Activated naive CD8-positive, alpha-beta T cell treated with anti-CD3 and anti-CD28 coated beads, Interleukin-2, amount 50 U/mL, for 24 hours (primary cell): ENCODE results near the gene TMEM266.

Experiments used
- ATAC-seq: fragments of 150-1000 bp; cut with Tn5 transposase; one replicate; pipeline ENCODE4 v1.10.0; 2021
- DNase-seq: peaks from one replicate; pipeline ENCODE4 v3.0.0; 2021
- H3K27ac Mint-ChIP-seq: one replicate; pipeline ENCODE4 v1.8.0; 2021; ENCODE audit warnings: mild to moderate bottlenecking, mixed read lengths
- H3K27me3 Mint-ChIP-seq: one replicate; pipeline ENCODE4 v1.8.0; 2021; ENCODE audit warnings: mixed read lengths
- H3K36me3 Mint-ChIP-seq: one replicate; pipeline ENCODE4 v1.8.0; 2021; ENCODE audit warnings: low read depth, mixed read lengths
- H3K4me1 Mint-ChIP-seq: one replicate; pipeline ENCODE4 v1.8.0; 2021; ENCODE audit warnings: mixed read lengths
- H3K4me3 Mint-ChIP-seq: one replicate; pipeline ENCODE4 v1.8.0; 2021; ENCODE audit warnings: mild to moderate bottlenecking, moderate library complexity, mixed read lengths
- H3K9me3 Mint-ChIP-seq: one replicate; pipeline ENCODE4 v1.8.0; 2021; ENCODE audit warnings: mixed read lengths

Gene TMEM266

DNA sequence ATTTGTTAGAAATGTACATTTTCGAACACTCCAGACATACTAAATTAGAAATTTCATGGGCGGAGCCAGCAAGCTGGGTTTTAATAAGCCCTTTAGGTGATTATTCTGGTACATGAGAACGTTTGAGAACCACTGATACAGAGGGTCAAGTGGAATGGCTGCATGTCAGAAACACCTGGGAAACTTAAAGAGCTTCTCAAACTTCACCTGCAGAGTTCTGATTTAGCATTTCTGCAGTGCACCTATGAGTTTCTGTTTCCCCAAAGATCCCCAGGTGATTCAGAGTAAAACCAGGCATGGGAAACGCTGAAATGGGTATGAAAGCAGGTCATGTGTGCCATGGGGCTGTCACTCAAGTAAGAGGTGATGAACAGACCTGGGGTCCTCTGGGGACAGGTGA is 68.1 kb downstream of the TMEM266 start:
- ATAC-seq (no peak), DNase-seq (no peak)
- Mint-ChIP-seq H3K9me3 (no peaks in the 10 kb centered on the region), H3K27ac (no peak overlapping the region), H3K4me3 (no peak overlapping the region), H3K36me3 (no peaks in the 10 kb centered on the region), H3K4me1 (no peaks in the 10 kb centered on the region), H3K27me3 (peaks cover 34% of the 10 kb centered on the region)

DNA sequence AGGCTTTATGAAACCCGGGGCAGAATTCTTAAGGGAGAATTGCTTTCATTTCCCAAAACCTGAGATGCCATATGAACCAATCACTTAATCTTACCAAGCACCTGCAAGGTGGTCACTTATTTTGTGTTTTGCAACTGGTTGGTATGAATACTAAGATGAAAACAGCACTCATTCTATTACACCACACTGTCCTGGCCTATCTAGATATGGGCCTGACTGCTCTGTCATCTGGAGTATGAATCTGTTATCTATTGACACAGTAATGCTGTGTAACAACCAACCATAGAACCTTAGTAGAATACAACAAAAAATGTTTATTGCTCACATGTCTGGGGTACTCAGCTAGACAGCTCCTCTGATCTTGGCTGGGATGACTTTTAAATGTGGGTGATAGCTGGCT is 74.8 kb downstream of the TMEM266 start:
- DNase-seq = no peak
- Mint-ChIP-seq H3K27ac (no peak overlapping the region), H3K27me3 (peaks cover 40% of the 10 kb centered on the region), H3K36me3 (no peaks in the 10 kb centered on the region), H3K4me1 (peaks cover 16% of the 10 kb centered on the region), H3K4me3 (no peak overlapping the region), H3K9me3 (no peaks in the 10 kb centered on the region)
- ATAC-seq = no peak

DNA sequence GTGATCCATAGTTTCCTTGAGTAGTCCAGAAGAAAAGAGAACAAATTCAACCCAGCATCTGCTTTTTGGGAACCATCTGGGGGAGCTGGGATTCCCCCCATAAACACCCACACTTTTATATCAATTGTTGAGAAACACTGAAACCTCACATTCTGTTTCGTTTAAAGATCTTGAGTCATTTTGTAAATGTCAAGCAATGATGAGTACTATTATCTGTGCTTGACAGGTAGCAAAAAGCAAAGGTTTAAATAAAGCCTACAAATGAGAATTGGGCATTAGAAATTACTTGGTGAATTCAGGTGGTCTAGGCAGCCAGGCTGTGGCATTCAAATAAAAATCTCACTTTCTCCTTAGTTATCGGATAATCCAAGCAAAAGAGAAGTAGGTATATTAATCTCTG is 75.7 kb downstream of the TMEM266 start:
- Mint-ChIP-seq H3K27ac (no peak overlapping the region), H3K9me3 (no peaks in the 10 kb centered on the region), H3K36me3 (no peaks in the 10 kb centered on the region), H3K4me1 (peaks cover 16% of the 10 kb centered on the region), H3K4me3 (no peak overlapping the region), H3K27me3 (peaks cover 42% of the 10 kb centered on the region)
- DNase-seq (no peak), ATAC-seq (peak; percentile 64)

DNA sequence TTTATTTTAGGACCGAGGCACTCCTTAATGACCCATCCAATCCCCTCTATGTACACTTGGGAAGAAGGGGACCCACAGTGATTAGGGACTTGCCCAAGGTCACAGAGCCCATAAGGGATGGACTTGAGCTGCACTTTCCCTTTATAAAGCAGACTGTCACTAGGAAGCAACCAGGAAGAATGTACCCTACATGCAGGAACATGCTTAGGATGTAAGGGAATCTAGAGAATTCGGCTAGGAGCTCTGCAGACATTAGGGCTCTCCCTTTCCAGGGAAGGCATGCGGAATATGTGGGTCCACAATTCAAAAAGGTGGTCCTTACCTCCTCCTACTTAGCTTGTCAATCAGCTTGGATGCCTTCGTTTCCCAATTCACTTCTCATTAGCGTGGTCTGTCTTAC is 78.7 kb downstream of the TMEM266 start:
- H3K27ac Mint-ChIP-seq = no peak overlapping the region
- H3K36me3 Mint-ChIP-seq = no peaks in the 10 kb centered on the region

DNA sequence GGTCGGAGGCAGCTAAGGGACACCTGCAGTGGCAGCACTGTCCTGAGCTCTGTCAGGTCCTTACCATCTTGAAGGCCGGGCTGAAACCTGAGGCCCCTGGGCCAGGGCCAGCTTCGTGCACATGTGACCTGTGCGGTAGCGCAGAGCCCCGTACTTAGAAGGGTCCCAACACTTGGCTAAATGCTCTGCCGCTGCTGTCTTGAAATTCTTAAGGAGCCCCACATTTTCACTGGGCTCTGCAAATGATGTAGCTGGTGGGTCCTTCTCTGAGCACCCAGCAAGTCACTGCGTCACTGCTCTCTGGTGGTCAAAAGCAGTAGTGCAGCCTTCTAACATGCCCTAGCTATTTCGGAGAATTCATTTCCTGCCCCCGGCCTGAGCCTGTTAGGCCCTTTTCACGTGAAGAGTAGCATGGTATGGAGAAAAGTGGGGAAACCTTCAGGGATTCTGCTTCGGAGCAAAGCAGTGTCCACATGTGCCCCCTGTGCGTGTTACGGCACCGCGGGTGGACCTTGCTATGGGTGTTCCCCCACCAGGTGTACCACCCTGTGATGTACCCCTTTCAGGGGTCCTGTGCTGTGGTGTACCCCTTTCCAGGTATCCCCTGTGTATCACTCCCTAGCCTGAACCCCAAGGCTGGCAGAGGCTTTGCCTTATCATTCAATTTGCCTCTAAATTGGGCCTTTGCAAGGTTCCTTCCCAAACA is 79.7 kb downstream of the TMEM266 start:
- Mint-ChIP-seq H3K27ac (no peak overlapping the region), H3K4me3 (no peak overlapping the region), H3K4me1 (peaks cover 16% of the 10 kb centered on the region), H3K9me3 (no peaks in the 10 kb centered on the region), H3K36me3 (no peaks in the 10 kb centered on the region), H3K27me3 (peaks cover 63% of the 10 kb centered on the region)
- DNase-seq (peak; percentile 86), ATAC-seq (peak; percentile 83)

More for the DNA sequence above, 78.7 kb downstream of the TMEM266 start:
- ATAC-seq (no peak), DNase-seq (no peak)
- peaks cover 57% of the 10 kb centered on the region for H3K27me3 Mint-ChIP-seq
- no peaks in the 10 kb centered on the region for H3K9me3 Mint-ChIP-seq
- H3K4me1 Mint-ChIP-seq = peaks cover 16% of the 10 kb centered on the region
- no peak overlapping the region for H3K4me3 Mint-ChIP-seq

DNA sequence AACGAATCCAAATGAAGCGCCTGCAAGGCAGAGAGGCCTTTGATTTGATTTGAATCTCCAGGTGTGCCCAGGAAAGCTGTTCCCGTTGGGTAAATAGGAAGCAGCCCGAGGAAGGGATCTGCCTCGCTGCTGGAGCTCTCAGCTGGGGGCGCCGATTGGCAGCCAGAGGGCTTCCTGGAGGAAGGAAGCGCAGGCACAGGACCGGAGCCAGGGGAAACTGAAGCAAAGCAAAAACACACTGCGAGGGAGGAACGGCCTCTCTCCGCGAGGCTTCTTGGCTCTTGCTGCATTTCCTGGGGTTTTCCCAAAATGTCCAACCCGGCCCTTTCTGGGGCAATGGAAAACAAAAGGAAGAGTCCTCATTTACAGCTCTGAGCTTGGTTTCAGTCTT is 80.3 kb downstream of the TMEM266 start:
- H3K4me3 Mint-ChIP-seq = no peak overlapping the region
- H3K27ac Mint-ChIP-seq = no peak overlapping the region
- DNase-seq (no peak), ATAC-seq (no peak)
- no peaks in the 10 kb centered on the region for H3K36me3 Mint-ChIP-seq
- peaks cover 15% of the 10 kb centered on the region for H3K4me1 Mint-ChIP-seq
- H3K9me3 Mint-ChIP-seq = no peaks in the 10 kb centered on the region
- H3K27me3 Mint-ChIP-seq = peaks cover 65% of the 10 kb centered on the region

DNA sequence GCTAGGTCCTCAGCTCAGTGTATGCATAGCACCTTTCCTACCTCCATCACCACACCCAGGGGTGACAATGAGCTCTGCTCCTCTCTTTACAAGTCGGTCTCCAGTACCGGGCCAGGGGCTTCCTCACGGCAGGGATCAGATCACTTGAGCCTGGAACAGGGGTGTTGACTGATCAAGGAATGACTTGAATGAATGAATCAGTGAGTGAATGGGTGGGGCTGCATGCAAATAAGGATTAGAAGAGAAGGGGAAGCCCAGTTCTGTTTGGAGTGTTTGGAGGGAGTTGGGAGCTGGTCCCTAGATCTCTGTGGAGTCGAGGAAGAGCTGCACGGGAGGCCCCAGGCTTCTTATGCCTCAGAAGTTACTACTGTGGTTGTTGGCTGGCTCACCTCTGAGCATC is 87.0 kb downstream of the TMEM266 start:
- H3K36me3 Mint-ChIP-seq = no peaks in the 10 kb centered on the region
- DNase-seq (no peak), ATAC-seq (no peak)
- no peaks in the 10 kb centered on the region for H3K9me3 Mint-ChIP-seq
- H3K4me3 Mint-ChIP-seq = no peak overlapping the region
- H3K27ac Mint-ChIP-seq = no peak overlapping the region
- H3K27me3 Mint-ChIP-seq = peaks cover 51% of the 10 kb centered on the region
- peaks cover 21% of the 10 kb centered on the region for H3K4me1 Mint-ChIP-seq

DNA sequence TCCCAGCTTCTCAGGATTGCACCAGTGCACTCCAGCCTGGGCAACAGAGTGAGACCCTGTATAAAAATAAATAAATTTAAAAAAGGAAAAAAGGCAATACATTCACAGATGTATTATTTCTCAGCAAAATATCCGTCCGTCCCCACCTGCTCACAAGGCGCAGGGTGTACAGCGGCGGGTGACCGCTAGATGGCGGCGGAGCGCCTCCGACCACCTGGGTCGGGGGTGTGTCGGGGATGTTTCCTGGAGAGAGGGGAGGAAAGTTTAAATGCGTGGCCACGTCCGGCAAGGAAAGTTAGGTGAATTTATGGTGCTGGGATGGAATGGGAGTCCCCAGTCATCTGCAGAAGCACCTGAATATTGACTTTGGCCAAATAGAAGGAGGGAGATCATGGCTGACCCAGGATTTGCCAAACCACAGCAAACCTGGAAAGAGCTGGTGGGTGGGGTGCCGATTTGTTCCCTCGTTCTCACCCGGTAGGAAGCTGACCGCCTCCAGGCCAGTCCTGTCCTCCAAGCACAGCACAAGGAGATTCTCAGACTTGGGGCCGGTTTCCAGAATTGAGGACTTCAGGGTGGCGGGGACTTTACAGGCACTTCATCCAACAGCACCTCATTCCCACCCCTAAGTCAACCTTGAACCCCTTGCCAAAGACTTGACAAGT is 88.3 kb downstream of the TMEM266 start:
- Mint-ChIP-seq H3K36me3 (no peaks in the 10 kb centered on the region), H3K4me3 (no peak overlapping the region), H3K9me3 (no peaks in the 10 kb centered on the region), H3K27ac (no peak overlapping the region), H3K4me1 (peaks cover 32% of the 10 kb centered on the region), H3K27me3 (peaks cover 45% of the 10 kb centered on the region)
- ATAC-seq = peak; percentile 34
- peak; percentile 82 for DNase-seq

DNA sequence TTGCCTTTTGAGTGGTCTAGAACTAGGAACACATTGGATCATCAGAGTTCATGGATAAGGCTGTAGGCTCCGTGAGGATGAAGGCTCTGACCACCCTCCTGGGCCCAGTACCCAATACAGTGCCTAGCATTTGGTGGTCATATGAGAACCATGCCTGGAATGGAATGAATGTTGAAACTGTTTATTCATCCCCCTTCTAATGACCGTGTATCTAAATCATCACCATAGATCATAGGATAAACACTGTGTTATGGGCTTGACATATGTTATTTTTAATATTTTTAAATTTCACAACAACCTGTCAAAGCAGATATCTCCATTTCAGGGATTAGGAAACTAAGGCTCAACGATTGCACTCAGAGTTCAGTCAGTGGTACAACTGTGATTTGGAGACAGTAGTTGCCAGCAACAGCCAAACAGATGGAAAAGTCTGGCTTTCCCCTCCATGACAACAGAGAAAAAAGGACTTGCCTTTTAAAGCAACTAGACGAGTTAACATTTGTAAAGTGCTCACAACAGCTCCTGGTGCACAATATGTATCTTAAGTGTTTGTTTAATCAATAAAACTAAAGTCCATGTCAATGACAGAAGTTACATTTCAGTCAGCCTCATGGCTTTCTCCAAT is 89.6 kb downstream of the TMEM266 start:
- no peak overlapping the region for H3K27ac Mint-ChIP-seq
- H3K9me3 Mint-ChIP-seq = no peaks in the 10 kb centered on the region
- H3K4me1 Mint-ChIP-seq = peaks cover 41% of the 10 kb centered on the region
- no peak overlapping the region for H3K4me3 Mint-ChIP-seq
- H3K36me3 Mint-ChIP-seq = no peaks in the 10 kb centered on the region
- peaks cover 35% of the 10 kb centered on the region for H3K27me3 Mint-ChIP-seq
- DNase-seq = no peak
- no peak for ATAC-seq

DNA sequence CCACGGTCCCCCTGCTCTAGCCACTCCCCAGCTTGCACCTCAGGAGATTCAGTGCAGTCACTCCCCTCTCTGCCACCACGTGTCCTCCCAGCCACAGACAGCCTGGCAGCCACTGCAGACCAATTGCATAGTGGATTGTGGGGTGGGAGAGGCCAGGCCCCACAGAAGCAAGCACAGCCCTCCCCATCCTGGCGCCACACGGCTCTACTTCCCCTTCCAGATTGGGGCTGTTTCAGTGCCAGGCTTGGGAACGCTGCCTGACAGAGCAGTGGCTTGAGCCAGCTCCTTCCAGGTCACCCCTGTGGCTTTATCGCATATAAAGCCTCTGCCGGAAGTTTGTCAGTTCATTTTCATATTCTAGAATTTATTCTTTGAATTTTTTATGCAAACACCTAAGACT is 90.7 kb downstream of the TMEM266 start:
- Mint-ChIP-seq H3K4me1 (peaks cover 52% of the 10 kb centered on the region), H3K9me3 (no peaks in the 10 kb centered on the region), H3K36me3 (no peaks in the 10 kb centered on the region), H3K27ac (no peak overlapping the region), H3K27me3 (peaks cover 24% of the 10 kb centered on the region), H3K4me3 (no peak overlapping the region)
- DNase-seq (no peak), ATAC-seq (no peak)

DNA sequence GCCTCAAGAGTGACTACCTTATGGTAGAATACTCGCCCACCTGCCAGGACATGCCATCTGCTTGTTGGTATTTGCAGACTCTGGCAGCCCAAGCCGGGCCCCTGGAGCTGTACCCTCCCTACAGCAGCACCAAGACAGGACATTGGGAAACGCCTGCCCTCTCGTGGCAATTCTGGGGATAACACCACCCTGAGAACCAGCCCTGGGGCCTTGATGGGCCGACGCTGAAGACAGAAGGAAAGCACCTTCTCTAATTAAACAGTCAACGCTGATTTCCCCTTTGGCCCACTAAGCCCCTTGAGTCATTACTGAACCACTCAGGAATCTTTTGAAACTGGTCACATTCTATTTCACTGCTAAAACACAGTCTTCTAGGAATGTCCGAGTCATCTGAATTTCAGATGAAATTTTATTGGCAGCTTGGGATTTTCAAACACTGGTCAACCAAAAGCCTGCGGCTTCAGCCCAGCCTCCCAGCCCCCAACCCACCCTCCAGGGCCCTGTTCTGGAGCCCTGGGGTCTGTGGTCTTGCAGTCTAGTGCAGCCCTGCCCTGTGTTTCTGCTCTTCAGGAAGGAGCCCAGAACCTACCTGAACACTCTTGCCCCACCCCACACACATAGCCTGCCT is 91.3 kb downstream of the TMEM266 start:
- H3K27me3 Mint-ChIP-seq = peaks cover 19% of the 10 kb centered on the region
- peak; percentile 87 for ATAC-seq
- peak; percentile 89 for DNase-seq
- H3K27ac Mint-ChIP-seq = peak overlapping the region; percentile 49
- H3K4me3 Mint-ChIP-seq = peak overlapping the region; percentile 48
- H3K9me3 Mint-ChIP-seq = no peaks in the 10 kb centered on the region
- peaks cover 58% of the 10 kb centered on the region for H3K4me1 Mint-ChIP-seq
- H3K36me3 Mint-ChIP-seq = no peaks in the 10 kb centered on the region

DNA sequence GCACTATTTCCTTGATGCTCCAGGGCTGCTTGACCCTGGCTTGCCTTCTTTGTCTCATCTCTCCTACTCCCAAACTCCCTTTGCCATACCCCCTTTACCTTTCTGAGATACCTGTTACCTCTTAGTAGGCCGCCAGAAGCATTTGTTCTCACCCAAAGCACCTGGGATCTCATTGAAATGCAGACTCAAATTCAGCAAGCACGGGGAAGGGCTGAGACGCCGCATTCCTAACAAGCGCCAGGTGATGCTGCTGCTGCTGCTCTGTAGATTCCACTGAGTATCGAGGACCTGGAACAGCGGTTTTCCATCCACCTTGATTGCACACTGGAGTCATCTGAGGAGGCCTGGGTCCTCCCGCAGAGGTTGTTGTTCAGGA is 91.8 kb downstream of the TMEM266 start:
- H3K36me3 Mint-ChIP-seq = no peaks in the 10 kb centered on the region
- H3K9me3 Mint-ChIP-seq = no peaks in the 10 kb centered on the region
- H3K4me3 Mint-ChIP-seq = peak overlapping the region; percentile 48
- ATAC-seq (no peak), DNase-seq (no peak)
- H3K27ac Mint-ChIP-seq = peak overlapping the region; percentile 49
- peaks cover 63% of the 10 kb centered on the region for H3K4me1 Mint-ChIP-seq
- H3K27me3 Mint-ChIP-seq = peaks cover 15% of the 10 kb centered on the region

DNA sequence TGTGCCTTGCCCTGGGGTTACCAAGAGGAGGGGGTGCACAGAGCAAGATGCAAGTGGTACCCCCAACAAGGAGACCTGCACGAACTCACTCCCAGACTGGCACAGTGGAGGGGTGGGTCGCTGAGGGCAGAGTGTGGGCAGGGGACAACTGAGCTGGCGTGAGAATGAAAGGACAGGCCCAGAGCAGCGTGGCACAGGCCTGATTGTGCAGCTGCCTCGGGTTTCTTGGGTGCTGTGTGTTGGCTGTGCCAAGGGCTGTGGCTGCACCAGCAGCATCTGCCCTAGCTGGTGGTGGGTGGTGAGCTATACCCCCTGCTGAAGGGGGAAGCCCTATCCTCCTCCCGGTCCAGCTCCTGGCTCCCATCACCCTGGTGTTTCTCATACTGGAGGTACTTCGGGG is 92.4 kb downstream of the TMEM266 start:
- DNase-seq (no peak), ATAC-seq (no peak)
- H3K4me1 Mint-ChIP-seq = peaks cover 66% of the 10 kb centered on the region
- H3K36me3 Mint-ChIP-seq = no peaks in the 10 kb centered on the region
- peaks cover 9% of the 10 kb centered on the region for H3K27me3 Mint-ChIP-seq
- H3K27ac Mint-ChIP-seq = no peak overlapping the region
- H3K9me3 Mint-ChIP-seq = no peaks in the 10 kb centered on the region
- H3K4me3 Mint-ChIP-seq = no peak overlapping the region

DNA sequence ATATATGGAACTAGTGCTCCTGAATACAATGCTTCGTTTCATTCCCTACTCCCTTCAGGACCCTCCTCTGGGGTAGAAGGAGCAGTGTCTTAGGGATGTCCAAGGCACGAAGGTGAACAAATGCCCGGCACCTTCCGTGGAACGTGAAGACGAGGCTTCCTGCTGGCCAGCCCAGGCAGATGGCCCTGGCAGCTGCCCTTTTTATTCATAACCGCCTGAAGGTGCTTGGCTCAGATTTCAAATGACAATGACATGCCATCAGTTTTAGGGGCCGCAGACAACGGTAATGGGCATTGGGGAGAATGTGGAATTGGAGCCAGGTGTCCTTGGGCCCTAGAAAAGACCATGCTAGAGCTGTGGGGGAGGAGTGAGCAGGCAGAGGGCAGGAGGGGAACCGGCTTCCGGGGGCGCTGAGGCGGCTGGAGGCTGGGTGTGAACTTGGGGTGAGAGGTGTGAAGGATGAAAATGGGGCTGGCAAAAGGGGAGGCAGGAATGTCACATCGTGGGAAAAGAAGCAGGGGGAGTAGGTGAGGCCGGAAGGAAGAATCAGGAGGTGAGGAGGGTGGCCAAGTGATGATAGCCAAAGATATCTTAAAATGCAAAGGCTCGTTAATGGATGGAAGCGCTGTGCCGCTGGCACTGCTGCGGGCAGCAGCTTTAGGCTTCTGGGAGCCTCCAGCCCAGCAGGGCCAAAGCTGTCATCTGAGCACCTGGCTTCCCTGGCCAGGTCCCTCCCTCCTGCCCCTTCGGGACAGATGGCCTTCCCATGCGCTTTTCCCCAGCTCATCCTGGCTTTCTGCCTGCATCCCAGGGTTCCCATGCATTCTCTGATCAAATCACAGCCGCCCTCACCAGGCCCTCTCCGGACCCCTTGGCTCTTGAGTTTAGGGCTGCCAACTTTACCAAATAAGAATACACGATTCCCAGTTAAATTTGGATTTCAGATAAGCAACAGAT is 93.7 kb downstream of the TMEM266 start:
- no peak overlapping the region for H3K27ac Mint-ChIP-seq
- H3K4me1 Mint-ChIP-seq = peaks cover 61% of the 10 kb centered on the region
- peaks cover 8% of the 10 kb centered on the region for H3K27me3 Mint-ChIP-seq
- H3K9me3 Mint-ChIP-seq = no peaks in the 10 kb centered on the region
- H3K36me3 Mint-ChIP-seq = no peaks in the 10 kb centered on the region
- DNase-seq (no peak), ATAC-seq (no peak)
- H3K4me3 Mint-ChIP-seq = no peak overlapping the region
